Activated CD4-positive, alpha-beta memory T cell treated with anti-CD3 and anti-CD28 coated beads for 36 hours (primary cell): Measurements from ENCODE around the gene WWC2. TPM values are rescaled to one million over a fixed set of nuclear protein-coding genes. Genes with fewer than 3 reads are reported as not detected.

Experiments
- CTCF ChIA-PET: fragments of 350-600 bp; sonication (Branson Sonifier 250); formaldehyde crosslinking; loops from one replicate; lab custom pipeline; 2021; ENCODE audit warnings: antibody characterized with exemption, inconsistent platforms; lab: Charles Lee
- POLR2A ChIA-PET: fragments of 350-600 bp; sonication (Branson Sonifier 250); formaldehyde crosslinking; loops from one replicate; lab custom pipeline; 2021; ENCODE audit warnings: antibody characterized with exemption; lab: Charles Lee
- DNase-seq: peaks from one replicate; pipeline ENCODE4 v3.0.0-alpha.2; 2020
- H3K27ac Mint-ChIP-seq: one replicate; pipeline ENCODE4 v1.8.0; 2021; ENCODE audit warnings: mixed read lengths
- H3K27me3 Mint-ChIP-seq: one replicate; pipeline ENCODE4 v1.8.0; 2021; ENCODE audit warnings: mixed read lengths
- H3K36me3 Mint-ChIP-seq: one replicate; pipeline ENCODE4 v1.8.0; 2021; ENCODE audit warnings: mixed read lengths
- H3K4me1 Mint-ChIP-seq: one replicate; pipeline ENCODE4 v1.8.0; 2021; ENCODE audit warnings: low read depth, mixed read lengths
- H3K4me3 Mint-ChIP-seq: one replicate; pipeline ENCODE4 v1.8.0; 2021; ENCODE audit warnings: mild to moderate bottlenecking, mixed read lengths
- H3K9me3 Mint-ChIP-seq: one replicate; pipeline ENCODE4 v1.8.0; 2021; ENCODE audit warnings: mixed read lengths
- intact Hi-C: fragments of 100-400 bp; cut with micrococcal nuclease; formaldehyde crosslinking; loops from one replicate; pipeline ENCODE4 v1.15.1; 2023
- total RNA-seq, 2 experiments: library from RNA; stranded (reverse); gene quantifications; one replicate each; pipeline ENCODE4 v1.2.3, GENCODE V29; 2021

Gene WWC2
- total RNA-seq, 2 experiments from 2014 or later = 3.6 to 5.4 TPM

DNA sequence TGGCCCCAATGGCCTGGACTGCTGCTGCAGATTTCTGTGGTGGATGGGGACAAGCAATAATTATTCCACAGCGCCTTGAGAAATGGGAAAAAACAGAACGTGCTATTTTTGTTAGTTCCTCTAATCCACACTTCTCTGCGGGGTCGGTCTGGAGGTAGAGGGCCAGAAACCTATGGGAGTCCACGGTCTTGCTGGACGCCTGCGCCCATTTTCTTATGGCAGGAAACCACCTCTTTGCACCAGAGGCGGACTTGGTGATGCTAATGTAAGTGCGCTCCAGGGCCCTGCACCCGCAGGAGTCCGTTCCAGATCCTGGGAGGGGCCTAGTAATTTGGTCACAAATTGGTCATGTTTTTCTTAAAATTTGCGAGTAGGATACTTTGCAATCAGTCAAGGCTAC is 249.1 kb downstream of the WWC2 start:
- intact Hi-C loops = loop anchor here (2.0 kb wide), 1 partner anchor 429 kb away; no protein-coding TSS in a partner anchor
- peaks cover 18% of the 10 kb centered on the region for H3K4me1 Mint-ChIP-seq
- no peak for DNase-seq
- peaks cover 36% of the 10 kb centered on the region for H3K27me3 Mint-ChIP-seq
- no peak overlapping the region for H3K4me3 Mint-ChIP-seq
- no peaks in the 10 kb centered on the region for H3K9me3 Mint-ChIP-seq
- CTCF ChIA-PET = no interaction called here
- POLR2A ChIA-PET = no interaction called here
- no peak overlapping the region for H3K27ac Mint-ChIP-seq
- no peaks in the 10 kb centered on the region for H3K36me3 Mint-ChIP-seq

DNA sequence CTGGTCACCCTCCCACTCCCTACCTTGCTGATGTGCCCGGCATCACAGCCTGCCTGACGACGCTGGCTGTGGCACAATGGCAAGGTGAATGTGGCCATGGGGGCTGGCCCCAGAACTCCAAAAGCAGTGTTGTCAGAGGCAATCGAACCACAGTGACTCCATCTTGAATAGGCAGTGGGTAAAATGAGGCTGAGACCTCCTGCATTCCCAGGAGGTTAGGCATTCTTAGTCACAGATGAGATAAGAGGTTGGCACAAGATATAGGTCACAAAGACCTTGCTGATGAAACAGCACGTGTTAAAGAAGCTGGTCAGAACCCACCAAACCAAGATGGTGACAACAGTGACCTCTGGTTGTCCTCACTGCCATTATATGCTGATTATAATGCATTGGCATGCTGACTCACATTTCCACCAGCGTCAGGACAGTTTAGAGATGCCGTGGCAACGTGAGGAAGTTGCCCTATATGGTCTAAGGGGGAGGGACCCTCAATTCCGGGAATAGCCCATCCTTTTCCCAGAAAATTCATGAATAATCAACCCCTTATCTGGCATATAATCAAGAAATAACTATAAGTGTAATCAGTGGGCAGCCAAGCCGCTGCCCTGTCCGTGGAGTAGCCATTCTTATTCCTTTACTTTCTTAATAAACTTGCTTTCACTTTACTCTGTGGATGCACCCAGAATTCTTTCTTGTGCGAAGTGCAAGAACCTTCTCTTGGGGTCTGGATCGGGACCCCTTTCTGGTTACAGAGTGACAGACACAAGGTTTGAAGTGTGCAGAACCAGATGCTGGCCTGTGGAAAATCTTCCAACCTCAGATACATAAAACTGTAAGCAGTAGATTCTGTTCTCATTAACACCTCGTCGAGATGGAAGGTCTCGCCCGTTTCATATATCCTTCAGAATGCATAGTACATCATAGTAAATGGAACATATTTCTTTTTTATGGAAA is 249.9 kb downstream of the WWC2 start:
- ChIA-PET CTCF (no interaction called here), POLR2A (no interaction called here)
- H3K27me3 Mint-ChIP-seq = peaks cover 35% of the 10 kb centered on the region
- H3K4me3 Mint-ChIP-seq = no peak overlapping the region
- no peaks in the 10 kb centered on the region for H3K9me3 Mint-ChIP-seq
- intact Hi-C loops = loop anchor here (1.0 to 2.0 kb wide), 3 partner anchors 14 to 430 kb away; no protein-coding TSS in a partner anchor
- H3K27ac Mint-ChIP-seq = peak overlapping the region; percentile 56
- DNase-seq = peak; percentile 75
- peaks cover 16% of the 10 kb centered on the region for H3K4me1 Mint-ChIP-seq
- H3K36me3 Mint-ChIP-seq = no peaks in the 10 kb centered on the region

DNA sequence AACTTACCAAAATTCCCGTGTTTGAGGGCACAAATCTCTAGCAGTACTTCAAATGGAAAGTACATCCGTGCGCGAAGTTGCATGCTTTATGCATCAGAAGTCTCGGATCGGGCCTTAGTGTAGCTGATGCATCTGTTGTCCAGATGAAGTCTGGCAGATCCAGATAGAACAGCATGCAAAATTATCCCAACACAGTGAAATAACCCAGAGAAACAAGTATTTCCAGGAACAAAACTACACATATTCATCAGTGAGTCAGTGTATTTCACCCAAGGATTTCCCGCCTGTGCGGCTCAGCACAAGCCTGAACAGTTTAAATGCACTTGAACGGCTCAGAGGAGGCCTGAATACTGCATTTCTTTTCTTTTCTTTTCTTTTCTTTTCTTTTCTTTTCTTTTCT is 250.6 kb downstream of the WWC2 start:
- H3K27ac Mint-ChIP-seq = peak overlapping the region; percentile 56
- H3K27me3 Mint-ChIP-seq = peaks cover 32% of the 10 kb centered on the region

DNA sequence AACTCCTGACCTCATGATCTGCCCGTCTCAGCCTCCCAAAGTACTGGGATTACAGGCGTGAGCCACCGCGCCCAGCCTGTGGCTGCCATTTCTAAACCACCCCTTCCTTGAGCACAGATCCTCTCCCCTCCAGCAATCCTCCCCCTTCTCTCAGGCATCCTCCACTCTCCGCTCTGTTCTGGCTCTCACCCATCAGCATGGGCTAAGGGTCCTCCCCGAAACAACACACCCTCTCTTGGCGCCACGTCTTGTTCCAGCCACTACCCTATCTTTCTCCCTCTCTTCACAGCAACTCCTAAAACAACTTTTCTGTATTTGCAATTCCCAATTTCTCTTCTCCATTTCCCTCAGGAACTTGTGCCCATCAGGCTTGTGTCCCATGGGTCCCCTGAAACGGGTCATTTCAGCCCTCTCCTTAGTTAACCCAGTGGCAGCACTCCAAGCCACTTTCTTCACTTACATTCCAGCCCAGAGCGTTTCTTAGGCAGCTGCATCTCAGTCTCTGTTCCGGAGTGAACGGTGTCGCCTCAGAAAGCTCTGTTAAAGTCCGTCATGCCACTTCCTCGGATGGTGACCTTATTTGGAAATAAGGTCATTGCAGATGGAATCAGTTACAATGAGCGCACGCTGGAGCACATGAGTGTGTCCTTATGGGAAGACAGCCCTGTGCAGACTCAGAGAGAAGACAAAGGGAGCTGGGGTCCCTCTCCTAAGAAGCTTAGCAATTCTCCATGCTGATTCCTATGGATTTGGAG is 251.4 kb downstream of the WWC2 start:
- POLR2A ChIA-PET = no interaction called here
- no peaks in the 10 kb centered on the region for H3K9me3 Mint-ChIP-seq
- DNase-seq = no peak
- no peaks in the 10 kb centered on the region for H3K36me3 Mint-ChIP-seq
- CTCF ChIA-PET = no interaction called here
- H3K4me3 Mint-ChIP-seq = no peak overlapping the region
- H3K4me1 Mint-ChIP-seq = peaks cover 16% of the 10 kb centered on the region
- H3K27ac Mint-ChIP-seq = no peak overlapping the region
- intact Hi-C loops = no loop called here
- peaks cover 28% of the 10 kb centered on the region for H3K27me3 Mint-ChIP-seq

More for the DNA sequence above, 250.6 kb downstream of the WWC2 start:
- ChIA-PET POLR2A (no interaction called here), CTCF (no interaction called here)
- peak; percentile 44 for DNase-seq
- H3K4me1 Mint-ChIP-seq = peaks cover 16% of the 10 kb centered on the region
- no peaks in the 10 kb centered on the region for H3K36me3 Mint-ChIP-seq
- no peak overlapping the region for H3K4me3 Mint-ChIP-seq
- no peaks in the 10 kb centered on the region for H3K9me3 Mint-ChIP-seq
- intact Hi-C loops = loop anchor here (1.0 to 2.0 kb wide), 3 partner anchors 14 to 431 kb away; no protein-coding TSS in a partner anchor

DNA sequence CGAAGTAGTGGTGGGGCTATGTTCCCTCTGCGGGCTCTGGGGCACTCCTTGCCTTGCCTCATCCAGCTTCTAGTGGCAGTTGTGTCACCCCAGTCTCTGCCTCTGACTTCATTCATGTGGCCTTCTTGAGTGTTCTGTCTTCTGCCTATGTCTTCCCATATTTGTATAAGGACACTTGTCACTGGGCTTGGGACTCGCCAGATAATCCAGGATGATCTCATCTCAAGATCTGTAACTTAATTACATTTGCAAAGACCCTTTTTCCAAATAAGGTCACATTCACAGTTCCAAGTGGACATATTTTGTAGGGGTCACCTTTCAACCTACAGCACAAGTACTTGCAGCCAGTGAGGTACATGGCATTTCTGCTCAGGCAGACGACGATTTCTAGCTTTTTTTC is 253.5 kb downstream of the WWC2 start:
- CTCF ChIA-PET = interaction anchor here (1.6 kb wide), 1 partner anchor 55 kb away, joined by 3 read pairs; no protein-coding TSS in a partner anchor
- no peaks in the 10 kb centered on the region for H3K9me3 Mint-ChIP-seq

DNA sequence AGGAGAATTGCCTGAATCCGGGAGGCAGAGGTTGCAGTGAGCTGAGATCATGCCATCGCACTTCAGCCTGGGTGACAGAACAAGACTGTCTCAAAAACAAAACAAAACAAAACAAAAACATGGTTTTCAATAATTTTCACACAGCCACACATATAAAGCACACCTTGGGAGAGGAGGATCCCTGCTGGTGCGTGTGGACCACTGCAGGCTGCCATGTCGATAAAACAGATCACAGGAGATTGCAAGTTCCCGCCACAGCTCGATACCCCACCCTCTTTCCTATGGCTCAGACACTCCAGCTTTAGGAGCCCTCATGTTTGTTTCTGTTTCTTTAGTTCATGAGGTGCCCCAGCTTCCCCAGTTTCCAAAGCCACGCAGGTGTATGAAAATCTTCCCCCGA is 254.5 kb downstream of the WWC2 start:
- no peak overlapping the region for H3K27ac Mint-ChIP-seq
- no peaks in the 10 kb centered on the region for H3K36me3 Mint-ChIP-seq
- POLR2A ChIA-PET = no interaction called here
- no peaks in the 10 kb centered on the region for H3K9me3 Mint-ChIP-seq
- H3K4me1 Mint-ChIP-seq = peaks cover 13% of the 10 kb centered on the region
- DNase-seq = no peak
- no peak overlapping the region for H3K4me3 Mint-ChIP-seq
- peaks cover 18% of the 10 kb centered on the region for H3K27me3 Mint-ChIP-seq
- CTCF ChIA-PET = no interaction called here
- intact Hi-C loops = no loop called here

More for the DNA sequence above, 253.5 kb downstream of the WWC2 start:
- no peak for DNase-seq
- no peak overlapping the region for H3K4me3 Mint-ChIP-seq
- no peak overlapping the region for H3K27ac Mint-ChIP-seq
- peaks cover 21% of the 10 kb centered on the region for H3K27me3 Mint-ChIP-seq
- intact Hi-C loops = no loop called here
- peaks cover 16% of the 10 kb centered on the region for H3K4me1 Mint-ChIP-seq
- POLR2A ChIA-PET = no interaction called here
- no peaks in the 10 kb centered on the region for H3K36me3 Mint-ChIP-seq

DNA sequence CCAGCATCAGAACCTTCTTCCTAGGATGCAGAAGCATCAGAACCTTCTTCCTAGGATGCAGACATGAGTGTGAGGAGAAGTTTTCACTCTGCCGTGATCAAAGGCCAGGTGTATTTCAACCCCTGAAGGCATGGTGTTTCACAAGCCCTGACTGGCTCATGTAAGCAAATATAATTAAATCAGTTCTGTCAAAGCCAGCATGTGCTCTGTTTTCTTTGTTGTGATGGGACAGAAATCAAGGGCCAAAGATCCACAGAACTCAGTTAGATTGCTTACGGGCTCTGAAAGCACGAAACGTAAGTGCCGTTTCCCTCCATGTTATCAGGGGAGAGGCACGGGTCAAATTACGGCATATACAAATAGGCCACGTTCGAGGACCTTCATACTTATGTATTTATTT is 255.2 kb downstream of the WWC2 start:
- no peak overlapping the region for H3K27ac Mint-ChIP-seq
- intact Hi-C loops = no loop called here

DNA sequence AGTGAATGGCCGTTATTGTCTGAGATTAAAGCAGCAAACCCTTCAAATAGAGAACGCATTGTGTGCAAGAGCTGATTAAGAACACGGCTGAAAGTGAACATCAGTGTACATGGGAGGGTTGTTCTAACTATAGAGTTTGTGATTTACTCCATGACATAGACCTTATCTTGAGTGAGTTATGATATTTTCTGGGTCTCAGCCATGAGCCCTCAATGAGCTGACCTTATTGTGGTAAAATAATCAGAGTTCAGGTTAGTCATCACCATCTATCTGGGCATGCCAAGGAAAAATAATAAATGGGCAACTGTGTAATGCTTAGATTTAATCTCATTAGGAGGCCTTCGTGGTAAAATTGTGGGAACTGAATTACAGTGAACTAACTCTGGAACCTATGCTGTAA is 256.3 kb downstream of the WWC2 start:
- H3K27me3 Mint-ChIP-seq = peaks cover 14% of the 10 kb centered on the region
- POLR2A ChIA-PET = no interaction called here
- no peaks in the 10 kb centered on the region for H3K9me3 Mint-ChIP-seq
- CTCF ChIA-PET = no interaction called here
- no peak overlapping the region for H3K27ac Mint-ChIP-seq
- intact Hi-C loops = no loop called here
- no peak for DNase-seq
- no peaks in the 10 kb centered on the region for H3K36me3 Mint-ChIP-seq
- no peak overlapping the region for H3K4me3 Mint-ChIP-seq
- H3K4me1 Mint-ChIP-seq = no peaks in the 10 kb centered on the region

More for the DNA sequence above, 255.2 kb downstream of the WWC2 start:
- H3K36me3 Mint-ChIP-seq = no peaks in the 10 kb centered on the region
- H3K9me3 Mint-ChIP-seq = no peaks in the 10 kb centered on the region
- peaks cover 7% of the 10 kb centered on the region for H3K4me1 Mint-ChIP-seq
- no peak for DNase-seq
- no peak overlapping the region for H3K4me3 Mint-ChIP-seq
- peaks cover 16% of the 10 kb centered on the region for H3K27me3 Mint-ChIP-seq
- CTCF ChIA-PET = no interaction called here
- POLR2A ChIA-PET = no interaction called here

DNA sequence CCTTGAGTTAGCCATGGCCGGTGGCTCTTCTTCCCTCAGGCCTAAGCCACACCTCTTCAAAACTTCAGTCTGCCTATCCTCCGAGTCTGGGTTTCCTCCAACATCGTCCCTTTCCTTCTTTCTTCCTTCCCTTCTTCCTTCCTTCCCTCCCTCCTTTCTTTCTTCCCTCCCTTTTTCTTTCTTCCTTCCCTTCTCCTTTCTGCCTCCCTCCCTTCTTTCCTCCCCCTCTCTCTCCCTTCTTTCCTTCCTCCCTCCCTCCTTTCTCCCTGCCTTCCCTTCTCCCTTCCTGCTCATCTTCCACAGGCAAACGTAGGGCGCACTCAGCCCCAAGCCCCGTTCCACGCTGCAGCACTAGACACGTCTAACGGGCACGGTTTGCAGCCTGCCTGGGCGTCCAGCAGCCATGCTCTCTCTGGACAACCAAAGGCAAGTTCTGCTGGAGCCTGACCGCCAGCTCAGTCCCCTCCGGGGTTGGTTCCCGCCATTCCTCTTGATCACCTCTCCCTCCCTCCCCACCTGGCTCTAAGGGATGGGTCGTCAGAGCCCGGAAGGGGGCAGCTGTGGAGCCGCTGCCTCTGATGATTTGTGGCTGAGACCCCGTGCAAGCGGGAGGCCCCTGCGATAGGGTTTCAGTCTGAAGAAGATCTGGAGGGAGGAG is 257.2 kb downstream of the WWC2 start:
- no peaks in the 10 kb centered on the region for H3K36me3 Mint-ChIP-seq
- H3K4me3 Mint-ChIP-seq = no peak overlapping the region
- ChIA-PET POLR2A (no interaction called here), CTCF (no interaction called here)
- H3K4me1 Mint-ChIP-seq = no peaks in the 10 kb centered on the region
- DNase-seq = no peak
- peaks cover 8% of the 10 kb centered on the region for H3K27me3 Mint-ChIP-seq
- no peak overlapping the region for H3K27ac Mint-ChIP-seq
- intact Hi-C loops = no loop called here
- no peaks in the 10 kb centered on the region for H3K9me3 Mint-ChIP-seq

DNA sequence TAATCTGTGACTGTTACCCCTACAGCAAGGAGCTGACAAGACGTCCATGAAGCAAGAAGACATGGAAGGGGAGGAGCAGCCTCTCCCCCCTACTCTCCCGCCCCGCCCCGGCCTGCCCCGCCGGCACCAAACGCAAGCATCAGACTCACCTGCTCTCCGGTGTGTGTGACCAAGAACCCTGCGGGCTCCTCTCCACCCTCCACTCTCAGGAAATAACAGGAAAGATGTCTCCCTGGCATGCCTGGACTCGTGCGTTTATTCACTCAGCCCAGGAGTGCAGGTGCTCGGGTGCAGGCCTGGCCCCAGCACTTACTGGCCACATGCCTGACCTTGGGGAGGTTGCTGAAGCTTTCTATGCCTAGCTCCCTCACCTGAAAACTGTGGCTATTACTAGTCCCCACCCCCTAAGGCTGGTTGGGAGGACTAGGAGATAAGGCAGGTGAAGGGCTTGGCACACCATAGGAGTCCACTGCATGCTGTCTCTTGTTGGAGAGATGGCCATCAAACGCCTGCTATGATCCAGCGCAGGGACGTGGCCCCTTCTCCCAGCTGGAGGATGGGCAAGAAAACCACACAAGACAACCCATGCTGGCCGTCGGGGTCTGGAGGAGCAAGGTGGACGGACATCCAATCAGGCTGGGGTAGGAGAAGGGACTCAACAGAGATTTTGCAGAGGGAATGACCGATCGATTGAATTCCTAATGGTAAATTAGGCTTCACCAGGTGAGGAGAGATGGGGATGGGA is 258.0 kb downstream of the WWC2 start:
- Mint-ChIP-seq H3K4me3 (no peak overlapping the region), H3K4me1 (no peaks in the 10 kb centered on the region)

DNA sequence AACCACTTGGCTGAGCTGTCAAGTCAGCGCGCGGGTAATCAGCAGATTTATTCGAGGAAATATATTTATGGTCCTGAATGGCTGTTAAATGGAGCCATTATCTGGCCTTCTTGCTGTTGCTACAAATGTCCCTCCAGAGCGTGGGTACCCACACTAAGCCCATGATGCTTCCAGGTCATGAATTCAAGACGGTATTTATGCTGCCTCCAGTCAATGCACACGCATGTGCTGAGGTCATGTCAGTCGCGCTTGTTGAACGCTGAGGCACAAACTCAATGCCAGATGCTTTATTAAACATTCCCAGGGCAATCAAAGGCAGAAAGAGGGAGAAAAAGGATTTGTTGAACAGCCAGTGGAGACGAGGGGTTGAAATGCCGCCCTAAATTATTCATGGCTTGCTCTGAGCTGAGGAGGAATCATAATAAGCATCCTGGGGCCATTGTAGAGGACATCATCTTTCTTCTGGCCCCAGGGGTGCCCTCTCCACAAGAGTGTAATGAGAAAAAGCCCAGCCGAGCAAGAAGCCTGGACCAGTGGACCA is 259.2 kb downstream of the WWC2 start:
- intact Hi-C loops = no loop called here
- no peaks in the 10 kb centered on the region for H3K4me1 Mint-ChIP-seq
- no peaks in the 10 kb centered on the region for H3K27me3 Mint-ChIP-seq
- CTCF ChIA-PET = no interaction called here
- no peak for DNase-seq
- H3K27ac Mint-ChIP-seq = no peak overlapping the region
- POLR2A ChIA-PET = no interaction called here
- H3K4me3 Mint-ChIP-seq = no peak overlapping the region
- H3K36me3 Mint-ChIP-seq = no peaks in the 10 kb centered on the region
- no peaks in the 10 kb centered on the region for H3K9me3 Mint-ChIP-seq

More for the DNA sequence above, 258.0 kb downstream of the WWC2 start:
- no peaks in the 10 kb centered on the region for H3K9me3 Mint-ChIP-seq
- ChIA-PET CTCF (no interaction called here), POLR2A (no interaction called here)
- intact Hi-C loops = no loop called here
- H3K27me3 Mint-ChIP-seq = peaks cover 4% of the 10 kb centered on the region
- H3K36me3 Mint-ChIP-seq = no peaks in the 10 kb centered on the region
- no peak overlapping the region for H3K27ac Mint-ChIP-seq
- DNase-seq = no peak
